Small intestine (tissue), 16 donors: ENCODE results near the gene PABPN1L. TPM values are rescaled to one million over a fixed set of nuclear protein-coding genes. Genes with fewer than 3 reads are reported as not detected.

Source experiments
- DNase-seq, 2 donors: peaks; one replicate each; pipeline versions ENCODE4 v3.0.0 to v3.0.0-alpha.2; 2013
- FAIRE-seq: peaks from 2 replicates; lab custom pipeline; 2012; peaks lifted over from hg19 to GRCh38; lab: Jason Lieb, UNC
- H3K27ac ChIP-seq, 3 donors: one replicate each; pipeline ENCODE4 v1.5.1; 2013; ENCODE audit warnings: low read length in 2 of 3, mild to moderate bottlenecking in 2 of 3, control low read depth in 1 of 3, inconsistent platforms in 1 of 3, low read depth in 1 of 3, moderate library complexity in 1 of 3
- H3K27me3 ChIP-seq, 3 donors: one replicate each; pipeline ENCODE4 v1.6.1; 2013; ENCODE audit warnings: low read length in 3 of 3, inconsistent platforms in 1 of 3; ENCODE audit not compliant: control insufficient read depth in 3 of 3, insufficient read depth in 3 of 3
- H3K36me3 ChIP-seq, 3 donors: one replicate each; pipeline ENCODE4 v1.6.1; 2013; ENCODE audit warnings: low read length in 3 of 3, inconsistent platforms in 1 of 3, low read depth in 1 of 3, mild to moderate bottlenecking in 1 of 3, moderate library complexity in 1 of 3; ENCODE audit not compliant: control insufficient read depth in 3 of 3, insufficient read depth in 2 of 3
- H3K4me1 ChIP-seq, 3 donors: one replicate each; pipeline ENCODE4 v1.6.1; 2013; ENCODE audit warnings: low read length in 2 of 3, inconsistent platforms in 1 of 3, low read depth in 1 of 3, mild to moderate bottlenecking in 1 of 3, moderate library complexity in 1 of 3; ENCODE audit not compliant: control insufficient read depth in 3 of 3, insufficient read depth in 2 of 3
- H3K4me3 ChIP-seq, 3 donors: one replicate each; pipeline ENCODE4 v1.5.1; 2013; ENCODE audit warnings: low read length in 3 of 3, control low read depth in 1 of 3, inconsistent platforms in 1 of 3, low read depth in 1 of 3, mild to moderate bottlenecking in 1 of 3, moderate library complexity in 1 of 3
- H3K9me3 ChIP-seq, 2 donors: one replicate each; pipeline ENCODE4 v1.6.1; 2013; ENCODE audit warnings: low read depth in 1 of 2, low read length in 1 of 2; ENCODE audit not compliant: control insufficient read depth in 2 of 2, insufficient read depth in 1 of 2
- WGBS, 3 donors: extraction: QIAGEN DNeasy Blood & Tissue Kit; methylation state at CpG; one replicate each; pipeline ENCODE4 v1.1.7; 2013; 5-methylcytosine and 5-hydroxymethylcytosine counted together
- long read RNA-seq, 10 donors: transcript quantifications; one replicate each; lab custom pipeline, GENCODE V29; 2026
- polyA plus RNA-seq, 4 donors: library from polyadenylated mRNA; stranded (reverse) in 3 of 4; unstranded in 1 of 4; fragments of 200-250 nt in 3 of 4; fragments of 120-200 nt in 1 of 4; gene quantifications; one replicate each; pipeline versions ENCODE4 v1.2.1 to v1.2.3, GENCODE V29; 2013
- donor health status: healthy with polysubstance abuse.
- donor health status: control.
- donor health status: control.
- donor health status: Bipolar disorder and iron deficiency.
- donor health status: healthy.

The PABPN1L gene
- under 1 TPM in 1 of 4 donors, not detected in 3; 0.12 TPM for polyA plus RNA-seq
- long read RNA-seq, donor 1 = 0 reads
- long read RNA-seq, donor 2 = 0 reads
- long read RNA-seq, donor 3 = 0 reads
- long read RNA-seq, donor 4 = 0 reads
- long read RNA-seq, donor 5 = 0 reads
- long read RNA-seq, donor 6 = 0 reads
- long read RNA-seq, donor 7 = 0 reads
- long read RNA-seq, donor 8 = 0 reads
- long read RNA-seq, donor 9 = 0 reads
- long read RNA-seq, donor 10 = 0 reads

GRCh38 chr16:88866151-88866920 is at the start of gene PABPN1L:
TSS of gene PABPN1L (minus strand) at chr16:88866660. CDS start at chr16:88866606, 54 bp downstream.
- no peaks in the 10 kb centered on the region for H3K4me1 ChIP-seq
- peaks cover 4 to 15% (median 5%) of the 10 kb centered on the region in 3 donors for H3K27me3 ChIP-seq
- FAIRE-seq = no peak
- H3K27ac ChIP-seq = no peak within 1 kb of the TSS
- H3K36me3 ChIP-seq = peaks cover 4 to 19% (median 4%) of the 10 kb centered on the region in 3 donors
- no peaks in the 10 kb centered on the region for H3K9me3 ChIP-seq
- DNase-seq = no peak
- H3K4me3 ChIP-seq = no peak within 1 kb of the TSS
- WGBS, 3 donors = 60 to 76% (median 67%) methylated on average over 18 to 20 of the region's 20 CpGs

- Histone ChIP-seq H3K9me3 (no peaks in the 10 kb centered on the region), H3K4me3 (no peak overlapping the region), H3K4me1 (peaks cover 0 to 3% (median 0%) of the 10 kb centered on the region in 3 donors), H3K36me3 (no peaks in the 10 kb centered on the region), H3K27me3 (no peaks in the 10 kb centered on the region), H3K27ac (no peak overlapping the region)
- WGBS, 3 donors = 87 to 90% (median 90%) methylated on average over 19 to 30 of the region's 30 CpGs
- no peak for DNase-seq
- FAIRE-seq = no peak
These were observed 49.3 kb upstream of the PABPN1L start for GRCh38 chr16:88915639-88916327.

GRCh38 chr16:88914750-88915368 is 48.4 kb upstream of the PABPN1L start:
- no peak overlapping the region for H3K27ac ChIP-seq
- no peaks in the 10 kb centered on the region for H3K9me3 ChIP-seq
- DNase-seq (no peak), FAIRE-seq (no peak)
- no peak overlapping the region for H3K4me3 ChIP-seq
- H3K27me3 ChIP-seq = no peaks in the 10 kb centered on the region
- H3K36me3 ChIP-seq = no peaks in the 10 kb centered on the region
- H3K4me1 ChIP-seq = no peaks in the 10 kb centered on the region
- 28 to 48% (median 33%) methylated on average over 16 to 20 of the region's 20 CpGs for WGBS, 3 donors

- FAIRE-seq (no peak), DNase-seq (no peak)
- Histone ChIP-seq H3K27me3 (no peaks in the 10 kb centered on the region), H3K4me3 (no peak overlapping the region), H3K27ac (no peak overlapping the region), H3K4me1 (no peaks in the 10 kb centered on the region), H3K9me3 (no peaks in the 10 kb centered on the region), H3K36me3 (no peaks in the 10 kb centered on the region)
- WGBS, 3 donors = 95 to 97% (median 97%) methylated on average over 13 of the region's 13 CpGs
These were observed 47.4 kb upstream of the PABPN1L start for GRCh38 chr16:88913870-88914269.

GRCh38 chr16:88913001-88913612 is 46.6 kb upstream of the PABPN1L start:
- whole genome bisulfite sequencing, 3 donors = 90 to 94% (median 94%) methylated on average over 16 of the region's 16 CpGs
- no peak for FAIRE-seq
- H3K27ac ChIP-seq = no peak overlapping the region
- no peaks in the 10 kb centered on the region for H3K9me3 ChIP-seq
- DNase-seq = no peak
- no peak overlapping the region for H3K4me3 ChIP-seq
- H3K27me3 ChIP-seq = no peaks in the 10 kb centered on the region
- no peaks in the 10 kb centered on the region for H3K4me1 ChIP-seq
- no peaks in the 10 kb centered on the region for H3K36me3 ChIP-seq

DNA sequence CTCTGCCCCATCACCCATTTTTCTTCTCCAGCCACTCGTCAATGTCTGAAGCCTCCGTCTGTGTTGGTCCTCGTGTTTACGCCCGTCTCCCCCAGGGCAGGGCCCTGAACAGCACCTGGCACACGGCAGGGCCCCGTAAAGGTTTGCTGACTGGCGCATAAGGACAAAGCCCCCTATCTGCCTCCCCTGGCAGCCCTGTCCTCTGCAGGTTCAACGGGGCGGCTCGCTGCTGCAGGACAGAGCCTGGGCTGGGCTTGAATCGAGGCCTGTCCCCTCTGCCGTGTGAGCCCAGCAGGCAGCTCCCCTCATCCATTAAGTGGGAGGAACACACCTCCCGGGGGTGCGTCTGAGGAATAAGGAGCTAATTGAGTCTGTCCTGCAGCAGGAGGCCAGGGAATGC is 46.1 kb upstream of the PABPN1L start:
- WGBS, 3 donors = 69 to 87% (median 73%) methylated on average over 15 of the region's 15 CpGs
- H3K4me3 ChIP-seq = no peak overlapping the region
- no peaks in the 10 kb centered on the region for H3K9me3 ChIP-seq
- no peak for DNase-seq
- H3K36me3 ChIP-seq = no peaks in the 10 kb centered on the region
- H3K4me1 ChIP-seq = no peaks in the 10 kb centered on the region
- H3K27me3 ChIP-seq = no peaks in the 10 kb centered on the region
- FAIRE-seq = no peak
- H3K27ac ChIP-seq = no peak overlapping the region

DNA sequence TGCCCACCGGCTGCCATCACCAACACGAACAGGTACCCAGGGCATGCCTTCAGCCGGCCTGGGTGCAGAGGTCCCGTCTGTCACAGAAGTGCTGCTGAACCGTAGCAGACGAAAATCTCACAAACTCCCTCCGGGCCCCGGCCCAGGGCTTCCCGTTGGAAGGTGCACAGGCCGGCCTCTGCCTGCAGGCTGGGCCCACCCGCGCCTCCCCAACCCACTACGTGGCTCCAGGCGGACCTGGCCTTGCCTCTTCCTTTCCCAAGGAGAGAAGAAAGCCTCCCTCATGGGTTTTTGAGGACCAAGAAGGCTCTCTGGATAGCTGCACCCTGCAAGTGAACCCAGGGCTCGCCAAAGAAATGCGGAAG is 45.5 kb upstream of the PABPN1L start:
- DNase-seq (no peak), FAIRE-seq (no peak)
- Histone ChIP-seq H3K4me3 (no peak overlapping the region), H3K27ac (no peak overlapping the region), H3K9me3 (no peaks in the 10 kb centered on the region), H3K36me3 (no peaks in the 10 kb centered on the region), H3K4me1 (no peaks in the 10 kb centered on the region), H3K27me3 (no peaks in the 10 kb centered on the region)
- 85 to 90% (median 85%) methylated on average over 16 of the region's 16 CpGs for WGBS, 3 donors
